Nephron progenitor cell (in vitro differentiated cells): ENCODE measurements around the gene IFNGR1.

ENCODE experiments used
- DNase-seq: peaks from one replicate; pipeline ENCODE4 v3.0.0; 2021
- H3K27ac Mint-ChIP-seq: 2 replicates; pipeline ENCODE4 v1.8.0; 2021; ENCODE audit warnings: mild to moderate bottlenecking, moderate library complexity, mixed read lengths
- H3K27me3 Mint-ChIP-seq: 2 replicates; pipeline ENCODE4 v1.8.0; 2021; ENCODE audit warnings: mild to moderate bottlenecking, low read depth, mixed read lengths; ENCODE audit not compliant: poor library complexity
- H3K36me3 Mint-ChIP-seq: 2 replicates; pipeline ENCODE4 v1.8.0; 2021; ENCODE audit warnings: low read depth, mixed read lengths
- H3K4me1 Mint-ChIP-seq: 2 replicates; pipeline ENCODE4 v1.8.0; 2021; ENCODE audit warnings: mixed read lengths
- H3K4me3 Mint-ChIP-seq: 2 replicates; pipeline ENCODE4 v1.8.0; 2021; ENCODE audit warnings: mild to moderate bottlenecking, moderate library complexity, mixed read lengths
- H3K9me3 Mint-ChIP-seq: 2 replicates; pipeline ENCODE4 v1.8.0; 2021; ENCODE audit warnings: mild to moderate bottlenecking, moderate library complexity, mixed read lengths
- CTCF ChIP-seq: fragments of 200-600 bp; sonication (generic); IDR thresholded peaks from 2 replicates; pipeline ENCODE4 v1.5.0; 2021; ENCODE audit warnings: antibody characterized with exemption

IFNGR1 gene

DNA sequence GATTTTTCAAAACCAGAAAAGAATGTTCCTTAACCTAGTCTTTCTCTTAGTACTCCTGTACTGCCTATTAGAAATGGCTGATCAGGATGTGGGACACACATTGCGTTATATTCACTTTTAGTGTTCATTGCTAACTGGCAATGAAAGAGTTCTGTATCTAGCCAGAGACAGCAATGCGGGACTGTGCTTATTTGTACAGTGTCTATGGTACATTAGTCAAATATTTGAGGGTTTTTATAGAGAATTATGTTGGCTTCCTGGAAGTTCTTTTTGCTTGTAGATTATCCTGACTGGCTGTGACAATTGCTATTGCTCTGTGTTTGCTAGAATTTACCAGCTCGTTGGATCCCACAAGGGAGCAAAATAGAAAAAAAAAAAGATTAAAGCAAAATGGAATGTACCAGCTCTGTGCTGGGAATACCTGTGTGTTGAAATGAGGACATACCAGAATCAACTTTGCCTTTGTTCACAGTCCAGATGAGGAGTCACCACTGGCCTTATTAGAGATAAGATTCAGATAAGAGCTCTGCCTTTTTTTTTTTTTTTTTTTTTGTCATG is 22.4 kb upstream of the IFNGR1 start:
- H3K9me3 Mint-ChIP-seq = peaks cover 9% of the 10 kb centered on the region
- H3K36me3 Mint-ChIP-seq = no peaks in the 10 kb centered on the region
- no peak overlapping the region for H3K4me3 Mint-ChIP-seq
- no peak for TF ChIP-seq CTCF
- H3K4me1 Mint-ChIP-seq = no peaks in the 10 kb centered on the region
- H3K27me3 Mint-ChIP-seq = no peaks in the 10 kb centered on the region
- H3K27ac Mint-ChIP-seq = no peak overlapping the region
- no peak for DNase-seq

GRCh38 chr6:137240168-137240567 is 21.0 kb upstream of the IFNGR1 start:
- Mint-ChIP-seq H3K9me3 (peaks cover 9% of the 10 kb centered on the region), H3K36me3 (no peaks in the 10 kb centered on the region), H3K27me3 (peaks cover 5% of the 10 kb centered on the region), H3K4me1 (no peaks in the 10 kb centered on the region), H3K27ac (no peak overlapping the region), H3K4me3 (no peak overlapping the region)
- no peak for TF ChIP-seq CTCF
- no peak for DNase-seq

DNA sequence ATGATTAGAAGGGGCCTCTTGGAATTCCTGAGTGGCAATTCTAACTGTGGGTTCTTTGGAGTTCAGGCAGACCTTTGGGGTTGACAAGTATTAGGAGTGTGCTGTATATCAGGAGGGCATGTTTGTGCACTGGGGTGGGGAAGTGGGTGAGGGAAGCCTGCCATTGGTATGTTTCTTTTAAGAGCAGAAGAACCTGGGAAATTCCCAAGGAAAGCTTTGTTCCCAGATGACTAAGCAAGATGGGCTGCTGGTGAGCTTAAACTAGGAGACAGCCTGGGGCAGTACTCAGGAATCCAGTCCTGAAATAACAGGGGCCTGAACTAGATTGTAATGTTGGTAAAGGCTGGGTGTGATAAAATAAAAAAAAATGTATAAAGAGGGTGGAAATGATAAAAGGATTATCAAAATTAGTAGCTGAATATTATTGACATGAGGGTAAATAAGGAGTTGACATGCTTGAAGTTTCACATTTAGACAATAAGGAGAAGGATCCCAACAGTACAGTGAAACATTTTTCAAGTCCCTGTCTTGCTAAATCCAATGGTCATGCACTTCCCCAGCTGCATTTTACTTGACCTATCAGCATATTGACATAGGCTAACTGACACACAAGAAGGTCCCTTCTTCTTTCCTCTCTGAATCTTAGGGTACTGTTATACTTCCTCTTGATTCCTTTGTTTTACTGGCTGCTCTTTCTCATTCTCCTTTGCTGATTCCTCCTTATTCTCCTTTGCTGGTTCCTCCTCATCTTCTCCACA is 18.4 kb upstream of the IFNGR1 start:
- no peak for DNase-seq
- Mint-ChIP-seq H3K4me1 (no peaks in the 10 kb centered on the region), H3K36me3 (no peaks in the 10 kb centered on the region), H3K27ac (no peak overlapping the region), H3K9me3 (peaks cover 9% of the 10 kb centered on the region), H3K27me3 (peaks cover 5% of the 10 kb centered on the region), H3K4me3 (no peak overlapping the region)
- TF ChIP-seq CTCF = no peak

DNA sequence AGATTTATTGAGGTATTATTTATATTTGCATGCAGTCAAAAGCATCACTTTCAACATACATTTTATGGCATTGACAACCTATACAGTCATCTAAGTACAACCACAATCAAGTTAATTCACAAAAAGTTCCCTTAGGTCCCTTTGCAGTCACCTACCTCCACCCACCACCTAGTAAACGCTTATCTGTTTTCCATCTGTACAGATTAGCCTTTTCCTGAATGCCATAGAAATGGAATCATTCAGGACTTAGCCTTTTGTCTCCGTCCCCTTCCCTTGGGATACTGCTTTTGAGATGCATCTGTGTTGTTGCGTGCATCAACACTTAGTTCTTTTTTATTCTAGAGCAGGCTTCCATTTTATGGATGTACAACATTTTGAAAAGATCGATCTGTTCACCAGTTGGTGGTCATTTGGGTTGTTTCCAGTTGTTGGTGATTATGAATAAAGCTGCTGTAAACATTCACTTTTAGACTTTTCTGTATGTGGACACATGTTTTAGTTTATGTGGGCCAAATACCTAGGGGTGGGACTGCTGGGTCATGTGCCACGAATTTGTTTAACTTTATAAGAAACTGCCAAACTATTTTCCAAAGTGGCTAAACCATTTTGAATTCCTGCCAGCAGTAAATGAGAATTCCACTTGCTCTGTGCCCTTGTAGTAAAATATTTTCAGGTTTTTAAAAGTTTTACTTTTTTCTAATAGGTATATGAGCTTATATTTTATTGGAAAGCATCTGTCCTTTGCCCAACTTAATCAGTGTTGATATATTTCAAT is 17.6 kb upstream of the IFNGR1 start:
- Mint-ChIP-seq H3K4me3 (no peak overlapping the region), H3K27me3 (peaks cover 5% of the 10 kb centered on the region), H3K27ac (no peak overlapping the region), H3K4me1 (no peaks in the 10 kb centered on the region), H3K36me3 (no peaks in the 10 kb centered on the region), H3K9me3 (peaks cover 9% of the 10 kb centered on the region)
- no peak for TF ChIP-seq CTCF
- DNase-seq = no peak

DNA sequence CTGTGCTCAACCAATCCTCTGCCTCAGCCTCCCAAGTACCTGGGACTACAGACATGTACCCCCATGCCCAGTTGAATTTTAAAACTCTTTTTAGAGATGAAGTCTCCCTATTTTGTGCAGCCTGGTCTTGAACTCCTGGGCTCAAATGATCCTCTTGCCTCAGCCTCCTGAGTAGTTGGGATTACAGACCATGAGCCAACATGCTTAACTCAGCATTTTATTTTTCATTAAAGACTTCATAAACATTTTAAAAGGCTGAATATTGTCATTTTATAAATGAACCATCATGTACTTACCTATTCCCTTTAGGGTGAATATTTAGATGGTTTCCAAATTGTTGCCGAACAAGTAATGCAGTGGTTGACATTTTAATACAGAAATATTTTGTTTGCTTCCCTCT is 16.5 kb upstream of the IFNGR1 start:
- Mint-ChIP-seq H3K4me3 (no peak overlapping the region), H3K27me3 (peaks cover 5% of the 10 kb centered on the region), H3K4me1 (no peaks in the 10 kb centered on the region), H3K36me3 (no peaks in the 10 kb centered on the region), H3K9me3 (peaks cover 9% of the 10 kb centered on the region), H3K27ac (no peak overlapping the region)
- no peak for DNase-seq
- no peak for TF ChIP-seq CTCF
